T-helper 1 cell treated with Interleukin-12 subunit alpha and Interleukin-12 subunit beta and Interleukin-4 antibody, amounts not matched to agents 30 ng/mL and 1 ng/mL, for 36 hours (primary cell): ENCODE data around the gene TNPO2. TPM values are rescaled to one million over a fixed set of nuclear protein-coding genes. Genes with fewer than 3 reads are reported as not detected.
"Not testable (repeated sequence)": the region's sequence is repeated elsewhere in the genome, so short reads cannot be mapped to it uniquely, and the experiment has no call there.

ENCODE experiments used
- intact Hi-C: fragments of 100-400 bp; cut with micrococcal nuclease; formaldehyde crosslinking; loops from one replicate; pipeline ENCODE4 v1.15.1; 2024
- total RNA-seq: library from RNA; stranded (reverse); gene quantifications from 2 replicates; pipeline ENCODE4 v1.2.3, GENCODE V29; 2022

TNPO2 gene
- total RNA-seq, 1 donor from 2014 or later, result 87.4 TPM

DNA sequence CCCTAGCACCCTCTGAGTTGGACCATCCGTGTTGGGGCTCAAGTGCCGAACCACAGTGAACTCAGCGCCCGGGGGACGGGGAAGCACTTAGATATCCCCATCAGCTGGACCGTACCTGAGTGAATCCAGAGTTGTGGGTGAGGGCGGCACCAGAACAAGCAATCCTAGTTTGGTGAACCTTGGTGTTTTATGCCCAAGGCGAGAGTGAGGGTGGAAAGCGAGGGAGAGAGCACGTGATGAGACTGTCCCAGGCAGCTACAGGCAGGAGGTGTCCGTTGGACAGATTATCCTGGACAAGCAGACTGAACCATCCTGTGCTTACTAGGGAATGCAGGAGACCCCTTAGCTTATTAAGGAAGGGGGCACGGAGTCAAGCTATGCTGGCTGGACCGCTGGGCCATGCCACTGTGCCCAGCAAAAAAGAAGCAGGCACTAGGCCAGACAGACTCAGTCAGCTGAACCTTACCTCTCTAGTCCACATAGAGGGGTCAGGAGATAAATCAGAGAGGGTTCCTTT, 14.2 kb upstream of the TNPO2 start:
- intact Hi-C loops, result loop anchor here (1.0 to 5.0 kb wide), 10 partner anchors 21 to 296 kb away; partner anchors contain the start of genes CALR, DHPS, FARSA and HOOK2

DNA sequence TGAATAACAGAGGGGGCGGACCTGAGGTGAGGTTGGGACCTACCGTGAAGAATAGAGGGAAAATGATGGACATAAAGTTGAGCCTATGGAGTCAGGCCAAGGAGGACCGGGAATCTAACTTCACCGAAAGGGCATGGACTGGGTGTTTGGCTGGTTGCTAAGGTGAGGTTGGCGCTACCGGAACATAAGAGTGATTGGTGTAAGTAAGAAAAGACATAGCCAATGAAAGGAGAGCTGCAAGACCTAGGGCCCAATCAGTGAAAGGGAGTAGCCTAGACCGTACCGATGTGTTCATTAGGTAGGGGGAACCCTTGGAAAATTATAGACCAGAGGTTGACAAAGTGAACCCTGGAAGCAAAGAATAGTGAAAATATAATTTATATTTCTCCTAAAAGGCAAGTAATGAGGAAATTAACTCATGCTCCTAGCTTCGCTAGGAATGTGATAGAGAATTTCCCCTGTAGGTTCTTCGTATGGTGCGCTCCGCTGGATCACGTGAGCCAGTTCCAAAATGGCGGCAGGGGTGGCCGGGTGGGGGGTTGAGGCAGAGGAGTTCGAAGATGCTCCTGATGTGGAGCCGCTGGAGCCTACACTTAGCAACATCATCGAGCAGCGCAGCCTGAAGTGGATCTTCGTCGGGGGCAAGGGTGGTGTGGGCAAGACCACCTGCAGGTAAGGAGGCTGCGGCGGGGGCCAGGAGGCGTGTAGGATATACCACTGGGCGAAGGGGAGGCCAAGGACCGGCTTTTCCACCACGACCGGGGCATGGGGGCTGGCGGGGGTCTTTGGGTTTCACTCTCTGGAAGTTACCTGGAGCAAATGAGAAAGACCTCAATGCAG, 13.5 kb upstream of the TNPO2 start, which contains the start of gene GET3:
Gene GET3 (plus strand): TSS at position 503 of the 840 bp plus-strand sequence. CDS start 9 bp downstream, at position 512.
- intact Hi-C loops, result loop anchor here (1.0 to 5.0 kb wide), 10 partner anchors 20 to 295 kb away; partner anchors contain the start of genes CALR, DHPS, FARSA and HOOK2

DNA sequence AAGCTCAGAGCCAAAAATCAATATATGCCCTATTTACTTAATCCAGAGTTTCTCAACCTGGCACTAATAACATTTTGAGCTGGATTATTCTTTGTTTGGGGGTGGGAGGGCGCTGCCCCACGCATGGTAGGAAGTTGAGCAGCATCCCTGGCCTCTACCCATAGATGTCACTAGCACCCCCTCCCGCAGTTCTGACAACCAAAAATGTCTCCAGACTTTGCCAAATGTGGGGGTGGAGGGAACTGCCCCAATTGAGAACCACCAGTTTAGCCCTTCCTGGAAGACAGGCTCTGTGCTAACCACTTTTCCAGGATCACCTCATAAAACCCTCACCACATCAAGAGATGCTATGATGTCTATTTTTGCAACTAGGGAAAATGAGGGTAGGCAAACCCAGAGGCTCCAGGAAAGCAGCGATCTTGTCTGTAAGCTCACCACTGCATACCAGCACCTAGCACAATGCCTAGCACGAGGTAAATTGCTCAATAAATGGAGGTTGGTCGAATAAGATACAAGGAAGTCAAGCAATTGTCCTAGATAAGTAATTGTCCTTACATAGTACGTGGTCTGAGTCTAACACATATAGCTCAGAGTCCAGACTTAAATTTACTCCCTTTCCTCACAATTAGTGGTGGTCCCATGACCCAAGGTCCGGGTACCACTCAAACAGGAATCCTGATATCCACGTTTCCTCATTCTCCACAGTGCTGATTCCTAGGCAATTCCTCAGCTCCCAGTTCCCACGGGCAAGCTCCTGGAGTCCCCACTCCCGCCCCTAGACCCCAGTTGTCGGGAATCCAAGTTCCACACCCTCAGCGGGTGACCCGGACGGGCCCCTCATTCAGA, 9.9 kb upstream of the TNPO2 start:
- intact Hi-C loops, result loop anchor here (1.0 kb wide), 4 partner anchors 11 to 52 kb away; partner anchors contain the start of genes DHPS and FBXW9

DNA sequence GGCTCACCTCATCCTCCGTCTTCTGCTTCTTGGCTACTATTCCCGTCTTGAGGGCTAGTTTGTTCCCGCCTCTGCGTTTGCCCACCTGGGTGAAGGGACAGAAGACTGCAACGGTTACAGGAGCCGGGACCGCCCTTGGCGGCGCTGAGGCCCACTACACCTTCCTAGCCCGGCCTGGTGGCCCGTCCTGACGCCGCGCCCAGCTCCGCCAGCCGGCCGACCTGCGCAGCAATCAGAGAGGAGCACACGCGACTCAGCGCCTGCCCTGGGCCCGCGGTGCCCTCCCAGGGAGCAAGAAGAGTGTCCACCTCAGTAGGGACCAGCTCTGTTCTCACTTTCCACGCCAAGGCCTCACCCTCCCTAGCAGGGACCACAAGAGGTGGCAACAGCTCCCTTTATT, 7.6 kb upstream of the TNPO2 start:
- intact Hi-C loops, result no loop called here

DNA sequence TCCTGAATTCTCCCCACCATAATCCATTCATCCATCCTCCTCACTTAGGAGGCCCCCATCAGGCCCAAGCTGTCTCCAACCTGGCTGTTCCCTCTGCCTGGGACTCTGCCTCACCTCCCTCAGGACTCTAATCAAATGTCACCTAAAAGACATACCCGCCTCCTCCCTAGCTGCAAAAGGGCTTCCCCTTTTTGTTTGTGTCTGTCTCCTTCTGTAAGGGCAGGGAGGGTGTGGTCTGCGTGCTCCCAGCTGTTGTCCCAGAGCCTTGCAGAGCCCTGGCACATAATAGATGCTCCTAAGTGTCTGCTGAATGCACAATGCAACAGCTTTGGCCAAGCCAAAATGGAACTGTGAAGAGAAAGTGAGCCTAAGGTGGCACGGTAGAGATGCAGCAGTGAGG, 6.3 kb upstream of the TNPO2 start:
- intact Hi-C loops, result no loop called here

DNA sequence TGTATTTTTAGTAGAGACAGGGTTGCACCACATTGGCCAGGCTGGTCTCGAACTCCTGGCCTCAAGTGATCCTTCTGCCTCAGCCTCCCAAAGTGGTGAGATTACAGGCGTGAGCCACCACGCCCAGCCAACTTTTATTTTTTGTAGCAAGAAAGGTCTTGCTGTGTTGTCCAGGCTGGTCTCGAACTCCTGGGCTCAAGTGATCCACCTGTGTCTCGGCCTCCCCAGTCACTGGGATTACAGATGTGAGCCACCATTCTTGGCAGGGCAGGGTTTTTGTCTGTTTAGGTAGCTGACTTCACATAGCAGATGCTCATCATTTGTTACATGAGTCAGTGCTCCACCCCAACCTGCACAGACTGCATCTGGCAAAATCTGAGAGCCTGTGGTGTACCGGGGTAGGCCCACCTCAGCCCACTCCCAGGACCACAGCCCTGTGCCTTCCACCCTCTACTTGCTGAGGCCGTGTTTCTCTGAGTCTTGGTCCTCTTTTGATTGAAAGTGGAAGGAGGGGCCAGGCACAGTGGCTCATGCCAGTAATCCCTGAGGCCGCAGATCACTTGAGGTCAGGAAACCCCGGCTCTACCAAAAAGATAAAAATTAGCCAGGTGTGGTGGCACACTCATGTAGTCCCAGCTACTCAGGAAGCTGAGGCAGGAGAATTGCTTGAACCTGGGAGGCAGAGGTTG, 4.2 kb upstream of the TNPO2 start:
- intact Hi-C loops, result no loop called here

DNA sequence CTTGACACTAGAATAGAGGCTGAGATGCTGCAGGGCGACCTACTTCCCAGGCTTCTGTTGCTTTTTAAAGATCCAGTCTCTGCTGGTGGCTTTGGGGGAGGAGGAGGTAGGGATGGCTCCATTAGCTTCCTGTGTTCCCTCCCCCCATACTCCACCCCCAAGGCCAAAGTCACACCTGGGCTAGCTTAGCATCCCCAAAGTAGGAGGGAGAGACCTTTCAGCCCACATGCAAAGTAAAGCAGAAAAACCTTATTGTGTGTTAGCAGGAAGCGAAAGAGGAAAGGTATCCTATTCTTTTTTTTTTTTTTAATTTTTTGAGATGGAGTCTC, 3.2 kb upstream of the TNPO2 start:
- intact Hi-C loops, result no loop called here

DNA sequence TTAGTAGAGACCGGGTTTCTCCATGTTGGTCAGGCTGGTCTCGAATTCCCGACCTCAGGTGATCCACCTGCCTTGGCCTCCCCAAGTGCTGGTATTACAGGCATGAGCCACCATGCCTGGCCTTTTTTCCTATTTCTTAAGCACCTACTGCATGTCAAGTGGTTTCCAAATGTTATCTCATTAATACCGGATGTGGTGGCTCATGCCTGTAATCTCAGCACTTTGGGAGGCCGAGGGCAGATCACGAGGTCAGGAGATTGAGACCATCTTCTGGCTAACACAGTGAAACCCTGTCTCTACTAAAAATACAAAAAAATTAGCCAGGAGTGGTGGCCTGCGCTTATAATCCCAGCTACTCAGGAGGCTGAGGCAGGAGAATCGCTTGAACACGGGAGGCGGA, 1.9 kb upstream of the TNPO2 start:
- intact Hi-C loops, result loop anchor here (2.0 kb wide), 1 partner anchor 123 kb away; no protein-coding TSS in a partner anchor

DNA sequence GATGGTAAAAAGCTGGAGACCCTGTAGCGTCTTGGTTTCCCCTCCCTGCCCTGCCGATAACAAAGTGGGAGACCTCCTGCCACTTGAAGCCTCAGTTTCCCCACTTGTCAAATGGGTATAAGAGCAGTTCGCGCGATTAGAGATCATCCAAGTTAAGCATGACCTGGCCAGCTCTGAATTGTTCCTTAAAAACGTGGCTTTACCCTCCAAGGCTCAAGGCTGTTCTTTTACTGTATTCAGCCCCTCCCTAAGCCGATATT, 421 bp downstream of the TNPO2 start:
- intact Hi-C loops, result loop anchor here (1.0 to 5.0 kb wide), 4 partner anchors 27 to 281 kb away; partner anchors contain the start of genes FBXW9, PRDX2, ZNF443 and ZNF564

DNA sequence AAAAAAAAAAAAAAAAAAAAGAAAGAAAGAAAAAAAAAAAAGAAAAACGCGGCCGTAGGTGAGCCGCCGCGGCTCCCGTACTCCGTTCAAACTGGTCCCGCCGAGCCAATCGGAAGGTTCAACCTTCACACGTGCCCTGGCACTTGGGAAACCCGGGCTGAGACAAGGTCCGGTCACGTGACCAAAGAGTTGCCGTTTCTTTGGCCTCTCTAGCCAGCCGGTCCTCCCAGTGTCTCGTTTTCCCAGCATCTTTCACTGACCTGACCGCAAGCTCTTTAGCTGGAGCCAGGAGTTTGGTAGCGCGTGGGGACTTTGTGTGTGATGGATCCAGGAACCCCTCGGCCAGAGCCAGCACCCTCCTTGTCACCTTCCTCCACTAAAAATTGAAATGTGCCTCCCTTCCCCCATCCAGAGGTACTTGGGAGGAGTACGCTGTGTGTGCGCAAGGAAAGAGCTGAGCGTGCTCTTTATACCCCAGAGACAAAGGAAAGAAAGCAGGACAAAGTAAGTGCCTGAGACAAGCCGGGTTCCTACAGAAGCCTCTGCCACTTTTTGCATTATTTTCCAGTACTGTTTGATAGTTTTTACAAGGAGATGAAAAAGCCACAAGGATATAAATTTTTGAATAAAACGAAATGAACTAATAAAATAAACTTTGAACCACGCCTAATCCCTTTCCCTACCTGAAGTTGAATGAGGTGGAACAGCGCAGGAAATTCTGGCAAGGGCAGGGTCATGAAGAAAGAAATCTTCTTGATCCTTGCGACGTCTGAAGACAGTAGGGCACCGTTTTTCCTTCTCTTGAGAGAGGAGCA, 959 bp downstream of the TNPO2 start:
- intact Hi-C loops, result loop anchor here (1.0 to 5.0 kb wide), 9 partner anchors 12 to 280 kb away; partner anchors contain the start of genes CALR, DHPS, FARSA and FBXW9

DNA sequence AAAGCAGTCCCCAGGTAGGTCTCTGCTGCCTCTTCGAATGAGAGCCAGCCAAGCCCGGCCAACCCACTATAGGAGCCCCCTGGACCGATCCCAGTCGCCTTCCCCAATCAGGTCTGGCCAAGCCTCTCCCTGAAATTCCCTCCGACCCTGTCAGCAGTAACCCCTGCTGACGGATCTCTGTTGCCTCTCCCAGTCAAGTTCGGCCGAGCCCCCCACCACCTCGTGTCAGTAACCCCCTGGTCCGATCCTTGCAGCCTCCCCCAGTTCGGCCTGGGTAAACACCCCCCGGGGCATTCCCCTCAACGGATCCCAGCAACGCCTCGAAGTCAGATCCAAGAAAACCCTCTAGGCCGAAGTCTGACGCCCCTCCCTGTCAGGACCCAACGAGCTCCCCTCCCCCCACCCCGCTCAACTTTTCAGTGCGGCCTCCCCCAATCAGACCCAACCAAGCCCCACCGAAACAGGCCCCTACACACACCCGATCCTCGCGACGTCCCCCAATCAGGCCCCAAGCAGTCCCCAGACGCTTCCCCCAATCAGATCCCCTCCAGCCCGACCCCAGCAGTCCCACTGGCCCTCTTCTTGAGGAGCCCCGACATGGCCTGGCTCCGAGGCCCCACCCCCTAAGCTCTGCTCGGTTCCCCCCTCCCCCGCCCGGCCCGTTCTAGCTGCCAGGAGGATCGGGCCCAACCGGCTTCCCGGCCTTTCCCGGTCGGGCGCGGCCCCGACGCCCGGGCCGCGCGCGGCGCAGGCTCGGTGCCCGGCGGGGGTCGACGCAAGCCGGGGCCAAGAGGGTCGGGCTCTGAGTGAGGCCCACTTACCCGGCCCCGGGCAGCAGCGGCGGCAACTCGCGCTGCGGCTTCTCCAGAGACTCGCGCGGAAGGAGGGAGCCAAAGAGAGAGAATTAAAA, 1.8 kb downstream of the TNPO2 start:
- intact Hi-C loops, result loop anchor here (1.0 to 5.0 kb wide), 8 partner anchors 12 to 280 kb away; partner anchors contain the start of genes CALR, DHPS, FARSA and PRDX2

DNA sequence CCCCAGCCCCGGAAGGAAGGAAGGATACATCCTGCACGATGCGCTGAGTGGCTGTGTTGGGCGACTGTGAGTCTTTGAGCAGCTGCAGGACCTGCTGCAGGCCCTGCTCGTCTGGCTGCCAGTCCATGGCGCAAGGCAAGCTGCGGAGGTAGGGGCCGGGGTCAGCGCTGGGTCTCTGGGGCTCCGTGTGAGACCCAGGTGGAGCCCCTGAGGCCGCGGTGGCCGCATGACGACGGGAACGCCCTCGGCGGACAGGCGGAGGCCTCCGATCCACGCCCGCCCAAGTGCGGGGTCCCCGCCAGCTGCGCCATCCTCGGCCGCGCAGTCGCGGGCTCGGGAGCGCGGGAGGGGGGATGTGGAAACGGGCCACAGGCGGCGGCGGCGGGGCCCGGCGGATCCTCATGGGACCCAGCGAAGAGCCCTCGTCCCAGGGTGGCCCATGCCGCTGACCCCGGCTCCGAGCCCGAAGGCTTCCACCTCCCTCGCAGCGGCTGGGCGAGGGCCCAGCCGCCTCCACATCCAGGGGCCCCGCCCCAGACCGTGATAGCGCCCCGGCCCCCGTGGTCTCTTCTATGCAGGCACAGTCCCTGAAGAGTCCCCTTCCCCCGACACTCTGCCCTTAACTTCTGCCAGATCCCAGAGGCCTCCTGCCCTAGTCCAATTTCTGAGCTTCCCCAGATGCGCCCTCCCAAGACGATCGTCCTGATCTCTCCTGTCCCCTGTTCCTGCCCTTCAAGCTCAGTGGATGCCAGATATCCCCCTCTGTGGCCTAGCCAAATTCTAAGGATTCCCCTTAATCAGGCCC, 2.7 kb downstream of the TNPO2 start:
- intact Hi-C loops, result loop anchor here (5.0 kb wide), 2 partner anchors 169 to 279 kb away; partner anchors contain the start of genes ZNF443 and ZNF564

DNA sequence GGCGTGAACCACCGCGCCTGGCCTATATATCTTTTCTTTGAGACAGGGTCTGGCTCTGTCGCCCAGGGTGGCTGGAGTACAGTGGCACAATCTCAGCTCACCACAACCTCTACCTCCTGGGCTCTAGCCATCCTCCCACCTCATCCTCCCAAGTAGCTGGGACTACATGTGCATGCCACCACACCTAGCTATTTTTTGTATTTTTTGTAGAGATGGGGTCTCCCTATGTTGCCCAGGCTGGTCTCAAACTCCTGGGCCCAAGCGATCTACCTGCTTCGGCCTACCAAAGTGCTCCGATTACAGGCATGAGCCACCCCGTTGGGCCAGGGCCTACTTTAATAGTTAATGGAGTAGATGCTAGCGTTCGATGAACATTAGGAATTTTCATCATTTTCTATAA, 3.4 kb downstream of the TNPO2 start:
- intact Hi-C loops, result loop anchor here (5.0 kb wide), 2 partner anchors 168 to 278 kb away; partner anchors contain the start of genes ZNF443 and ZNF564

DNA sequence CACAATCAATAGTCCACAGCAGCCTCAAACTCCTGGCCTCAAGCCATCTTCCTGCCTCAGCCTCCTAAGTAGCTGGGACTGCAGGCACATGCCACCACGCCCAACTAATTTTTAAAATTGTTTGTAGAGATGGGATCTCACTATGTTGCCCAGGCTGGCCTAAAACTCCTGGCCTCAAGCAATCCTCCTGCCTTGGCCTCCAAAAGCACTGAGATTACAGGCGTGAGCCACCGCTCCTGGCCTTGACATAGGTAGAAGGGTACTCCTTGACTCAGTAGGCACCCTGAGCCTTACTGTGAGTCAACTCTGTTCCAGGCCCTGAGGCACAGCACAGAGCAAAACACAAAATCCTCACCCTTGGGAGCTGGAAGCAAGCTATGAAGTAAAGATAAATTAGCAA, 7.8 kb downstream of the TNPO2 start:
- intact Hi-C loops, result no loop called here

DNA sequence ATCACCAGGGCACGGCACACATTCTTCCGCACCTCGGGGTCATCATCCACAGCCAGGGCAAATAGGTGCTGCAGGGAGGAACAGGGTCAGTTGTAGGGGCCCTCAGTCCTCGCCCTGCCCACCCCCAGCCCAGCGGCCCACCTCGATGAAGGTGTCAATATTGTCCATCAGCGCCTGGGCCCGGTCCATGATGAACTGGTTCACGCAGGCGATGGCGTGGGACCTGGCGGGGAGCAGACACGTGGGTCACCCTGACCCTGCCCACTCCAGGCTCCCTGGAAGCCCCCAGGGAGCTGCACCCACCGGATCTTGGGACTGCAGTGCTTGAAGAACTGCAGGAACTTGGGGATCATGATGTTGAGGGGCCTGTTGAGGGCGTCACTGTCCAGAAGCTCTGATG, 8.6 kb downstream of the TNPO2 start:
- intact Hi-C loops, result no loop called here

DNA sequence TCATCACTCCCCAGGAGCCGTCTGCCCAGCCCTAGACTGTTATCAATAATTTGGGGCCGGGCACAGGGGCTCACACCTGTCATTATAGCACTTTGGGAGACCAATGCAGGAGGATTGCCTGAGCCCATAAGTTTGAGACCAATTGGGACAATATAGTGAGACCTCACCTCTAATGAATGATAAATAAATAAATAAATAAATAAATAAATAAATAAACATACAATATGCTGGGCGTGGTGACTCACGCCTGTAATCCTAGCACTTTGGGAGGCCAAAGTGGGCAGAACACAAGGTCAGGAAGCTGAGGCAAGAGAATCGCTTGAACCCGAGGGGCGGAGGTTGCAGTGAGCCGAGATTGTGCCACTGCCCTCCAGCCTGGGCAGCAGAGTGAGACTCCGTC, 10.4 kb downstream of the TNPO2 start:
- intact Hi-C loops, result not testable (repeated sequence)

DNA sequence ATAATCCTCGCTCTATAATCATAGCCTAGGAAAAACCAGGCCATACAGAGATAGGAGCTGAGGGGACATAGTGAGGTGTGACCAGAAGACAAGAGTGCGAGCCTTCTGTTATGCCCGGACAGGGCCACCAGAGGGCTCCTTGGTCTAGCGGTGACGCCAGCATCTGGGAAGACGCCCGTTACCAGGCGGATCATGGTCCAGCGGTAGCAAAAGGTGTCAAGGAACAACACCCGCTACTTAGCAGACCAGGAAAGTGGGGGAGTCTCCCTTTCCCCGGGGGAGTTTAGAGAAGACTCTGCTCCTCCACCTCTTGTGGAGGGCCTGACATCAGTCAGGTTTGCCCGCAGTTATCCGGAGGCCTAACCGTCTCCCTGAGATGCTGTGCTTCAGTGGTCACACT, 11.7 kb downstream of the TNPO2 start:
- intact Hi-C loops, result not testable (repeated sequence)

DNA sequence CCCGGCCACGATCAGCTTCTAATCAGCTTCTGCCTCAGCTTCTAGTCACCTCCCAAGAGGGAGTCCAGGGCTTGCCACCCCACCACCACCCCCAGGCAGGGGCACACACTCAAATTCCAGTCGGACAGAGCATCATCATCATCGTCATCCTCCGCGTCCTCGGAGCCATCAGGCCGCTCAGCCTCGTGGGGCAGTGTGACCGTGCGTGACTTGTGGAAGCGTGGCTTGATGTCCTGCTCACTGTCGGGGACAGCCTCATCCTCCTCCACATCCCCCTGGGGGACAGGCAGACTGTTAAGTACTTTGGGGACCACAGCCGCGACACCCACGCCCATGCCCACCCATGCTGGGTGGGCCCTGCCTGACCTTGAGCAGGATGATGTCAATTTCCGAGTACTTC, 12.5 kb downstream of the TNPO2 start:
- intact Hi-C loops, result no loop called here
